GM12872 (cell line): ENCODE data around the gene CACNA1C.

Source experiments
- TF ChIP-seq, protein P1 (sequence below): IDR thresholded peaks from 3 replicates; pipeline ENCODE4 v1.5.1; 2011; ENCODE audit warnings: low read depth, mild to moderate bottlenecking, low read length, moderate library complexity; ENCODE audit not compliant: insufficient read depth

The CACNA1C gene

GRCh38 chr12:2378835-2379330 is 326.1 kb downstream of the CACNA1C start:
- TF ChIP-seq, protein P1, sequence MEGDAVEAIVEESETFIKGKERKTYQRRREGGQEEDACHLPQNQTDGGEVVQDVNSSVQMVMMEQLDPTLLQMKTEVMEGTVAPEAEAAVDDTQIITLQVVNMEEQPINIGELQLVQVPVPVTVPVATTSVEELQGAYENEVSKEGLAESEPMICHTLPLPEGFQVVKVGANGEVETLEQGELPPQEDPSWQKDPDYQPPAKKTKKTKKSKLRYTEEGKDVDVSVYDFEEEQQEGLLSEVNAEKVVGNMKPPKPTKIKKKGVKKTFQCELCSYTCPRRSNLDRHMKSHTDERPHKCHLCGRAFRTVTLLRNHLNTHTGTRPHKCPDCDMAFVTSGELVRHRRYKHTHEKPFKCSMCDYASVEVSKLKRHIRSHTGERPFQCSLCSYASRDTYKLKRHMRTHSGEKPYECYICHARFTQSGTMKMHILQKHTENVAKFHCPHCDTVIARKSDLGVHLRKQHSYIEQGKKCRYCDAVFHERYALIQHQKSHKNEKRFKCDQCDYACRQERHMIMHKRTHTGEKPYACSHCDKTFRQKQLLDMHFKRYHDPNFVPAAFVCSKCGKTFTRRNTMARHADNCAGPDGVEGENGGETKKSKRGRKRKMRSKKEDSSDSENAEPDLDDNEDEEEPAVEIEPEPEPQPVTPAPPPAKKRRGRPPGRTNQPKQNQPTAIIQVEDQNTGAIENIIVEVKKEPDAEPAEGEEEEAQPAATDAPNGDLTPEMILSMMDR = no peak

GRCh38 chr12:2380946-2381345 is 328.2 kb downstream of the CACNA1C start:
- TF ChIP-seq, protein P1 = no peak

DNA sequence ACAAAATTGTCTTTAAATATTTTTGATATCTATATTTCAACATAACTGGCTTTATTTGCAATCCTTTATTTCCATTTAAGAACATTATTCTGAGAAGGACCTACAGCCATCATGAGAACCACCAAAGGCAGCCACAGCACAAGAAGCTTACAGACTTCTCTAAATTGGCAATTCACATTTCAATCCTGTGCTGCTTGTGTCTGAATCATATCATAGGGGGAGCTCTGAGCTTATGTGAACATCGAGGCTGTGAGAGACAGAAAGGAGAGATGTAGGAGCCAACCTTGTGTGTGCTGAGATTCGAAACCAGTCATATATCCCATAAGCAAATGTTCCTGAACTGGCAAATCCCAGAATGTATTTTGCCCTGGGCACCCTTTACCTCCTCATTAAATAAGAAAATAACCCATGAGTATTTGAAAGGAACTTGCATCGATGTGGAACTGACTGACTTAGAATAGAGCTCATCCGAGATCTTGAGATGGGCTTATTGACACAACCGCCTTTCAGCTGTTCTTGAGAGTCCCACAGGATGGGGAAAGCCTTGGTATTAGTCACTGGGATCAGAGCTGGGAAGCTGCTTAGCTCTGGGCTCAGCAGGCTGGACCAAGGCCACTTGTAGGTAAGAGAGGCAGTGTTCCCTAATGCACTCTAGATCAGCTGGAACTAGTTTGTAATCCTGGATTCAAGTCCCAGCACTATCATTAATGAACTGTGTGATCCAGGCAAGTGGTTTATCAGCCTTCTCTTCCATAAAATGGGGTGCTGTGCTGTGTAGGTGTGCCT is 329.8 kb downstream of the CACNA1C start:
- TF ChIP-seq, protein P1 = no peak

DNA sequence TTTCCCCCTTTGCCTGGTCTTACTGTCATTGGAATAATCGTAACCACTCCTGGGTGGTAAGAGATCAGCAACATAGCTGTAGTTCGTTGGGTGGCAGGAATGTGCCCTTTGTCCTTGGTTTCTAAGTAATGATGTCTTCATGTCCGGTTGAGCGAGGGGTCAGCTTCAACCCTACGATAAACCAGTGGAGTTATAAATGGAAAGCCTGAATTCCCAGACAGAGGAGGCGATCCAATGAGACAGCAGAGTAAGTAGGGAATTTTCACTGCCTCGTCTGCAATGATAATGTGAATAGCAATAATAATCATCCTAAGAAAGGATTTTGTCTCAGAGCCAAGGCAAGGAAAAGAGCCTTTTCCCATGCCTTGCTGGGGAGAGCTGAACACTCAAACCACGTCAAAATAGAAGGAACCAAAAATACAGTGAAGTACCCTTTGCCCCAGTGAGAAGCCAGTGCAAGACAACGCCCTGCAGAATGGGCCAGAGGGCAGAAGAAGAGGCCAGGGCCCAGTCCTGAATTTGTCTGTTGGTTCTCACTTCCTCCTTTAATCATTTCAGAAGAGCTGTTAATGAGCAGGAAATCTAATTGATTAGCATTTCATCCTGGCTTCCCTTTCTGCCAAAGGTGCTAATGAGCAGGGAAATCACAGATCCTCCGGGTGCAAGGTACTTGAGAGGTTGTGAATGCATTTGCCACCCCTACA is 330.7 kb downstream of the CACNA1C start:
- TF ChIP-seq, protein P1 = no peak

DNA sequence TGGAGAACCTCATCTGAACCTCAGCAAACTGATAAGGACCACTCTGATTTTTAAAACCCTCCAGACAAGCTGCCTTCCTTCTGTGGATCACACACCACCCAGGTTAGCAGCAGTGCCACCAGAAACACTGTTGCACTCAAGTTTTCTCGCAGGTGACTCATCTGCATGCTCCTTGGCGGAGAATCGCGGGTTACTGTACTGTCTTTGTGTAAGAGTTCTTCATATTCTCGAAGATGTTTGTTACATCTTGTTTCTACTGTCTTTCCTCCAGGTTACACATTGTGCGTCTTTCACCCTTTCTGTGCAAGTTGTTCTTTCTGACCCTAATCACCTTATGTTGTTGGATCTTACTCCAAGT is 331.2 kb downstream of the CACNA1C start:
- TF ChIP-seq, protein P1 = no peak

DNA sequence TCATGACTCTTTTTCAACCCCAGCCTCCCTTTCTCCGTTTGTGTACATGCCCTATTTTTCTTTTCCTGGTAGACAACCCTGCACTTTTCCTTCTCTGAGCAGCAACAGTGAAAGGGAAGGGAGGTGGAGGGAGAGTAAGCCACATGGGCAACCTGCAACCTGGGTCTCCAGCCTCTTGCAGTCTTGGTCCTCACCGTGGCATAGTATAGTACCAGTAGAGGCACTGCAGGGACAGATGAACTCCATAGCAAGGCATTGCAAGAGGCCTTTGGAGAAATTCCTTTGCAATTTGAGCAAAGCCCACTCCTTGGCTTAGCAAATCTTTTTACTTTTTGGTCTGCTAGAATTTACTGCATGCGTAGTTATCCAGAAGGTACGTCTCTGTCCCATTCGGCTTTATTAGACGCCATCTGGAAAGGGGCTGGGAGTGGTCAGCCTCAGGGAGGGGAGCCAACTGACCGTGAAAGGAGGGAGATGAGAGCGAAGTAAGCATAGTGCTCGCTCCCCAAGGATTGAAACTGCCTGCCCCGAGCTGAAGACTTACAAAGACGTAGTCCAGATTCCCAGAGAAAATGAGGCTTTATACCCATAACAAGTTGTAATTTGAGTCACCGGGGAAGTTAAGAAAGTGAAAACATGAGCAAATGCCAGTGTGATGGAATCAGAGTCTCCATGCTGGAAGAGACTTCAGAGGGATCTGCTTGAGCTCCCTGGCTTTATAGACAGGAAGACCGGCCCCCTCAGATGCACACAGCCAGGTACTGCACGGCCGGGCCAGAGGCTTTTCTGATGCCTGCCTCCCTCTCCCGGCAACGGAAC is 332.0 kb downstream of the CACNA1C start:
- TF ChIP-seq, protein P1 = no peak

DNA sequence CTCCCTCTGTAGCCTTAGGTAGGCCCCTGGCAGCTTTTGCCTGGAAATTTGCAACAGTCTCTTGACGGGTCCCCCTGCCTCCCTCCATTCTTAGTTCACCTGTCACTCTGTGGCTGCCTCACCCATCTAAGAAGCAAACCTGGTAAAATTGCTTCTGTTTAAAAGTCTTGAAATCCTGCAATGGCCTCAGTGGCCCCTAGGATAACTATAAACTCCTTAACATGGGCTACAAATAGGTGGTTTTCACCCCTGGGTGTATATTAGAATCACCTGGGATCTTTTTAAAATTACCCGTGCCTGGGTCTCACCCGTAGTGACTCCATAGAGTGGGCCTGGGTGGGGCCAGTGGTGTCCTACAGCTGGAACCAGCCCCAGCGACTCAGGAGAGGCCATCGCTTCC is 332.7 kb downstream of the CACNA1C start:
- TF ChIP-seq, protein P1 = no peak
